NCI-H748 treated with DMSO at 0.1 percent for 48 hours (cell line): ENCODE results near the gene SORCS2.

ENCODE experiments used
- DNase-seq: peaks from one replicate; lab custom pipeline; 2025; lab: John Stamatoyannopoulos, UW

The SORCS2 gene

DNA sequence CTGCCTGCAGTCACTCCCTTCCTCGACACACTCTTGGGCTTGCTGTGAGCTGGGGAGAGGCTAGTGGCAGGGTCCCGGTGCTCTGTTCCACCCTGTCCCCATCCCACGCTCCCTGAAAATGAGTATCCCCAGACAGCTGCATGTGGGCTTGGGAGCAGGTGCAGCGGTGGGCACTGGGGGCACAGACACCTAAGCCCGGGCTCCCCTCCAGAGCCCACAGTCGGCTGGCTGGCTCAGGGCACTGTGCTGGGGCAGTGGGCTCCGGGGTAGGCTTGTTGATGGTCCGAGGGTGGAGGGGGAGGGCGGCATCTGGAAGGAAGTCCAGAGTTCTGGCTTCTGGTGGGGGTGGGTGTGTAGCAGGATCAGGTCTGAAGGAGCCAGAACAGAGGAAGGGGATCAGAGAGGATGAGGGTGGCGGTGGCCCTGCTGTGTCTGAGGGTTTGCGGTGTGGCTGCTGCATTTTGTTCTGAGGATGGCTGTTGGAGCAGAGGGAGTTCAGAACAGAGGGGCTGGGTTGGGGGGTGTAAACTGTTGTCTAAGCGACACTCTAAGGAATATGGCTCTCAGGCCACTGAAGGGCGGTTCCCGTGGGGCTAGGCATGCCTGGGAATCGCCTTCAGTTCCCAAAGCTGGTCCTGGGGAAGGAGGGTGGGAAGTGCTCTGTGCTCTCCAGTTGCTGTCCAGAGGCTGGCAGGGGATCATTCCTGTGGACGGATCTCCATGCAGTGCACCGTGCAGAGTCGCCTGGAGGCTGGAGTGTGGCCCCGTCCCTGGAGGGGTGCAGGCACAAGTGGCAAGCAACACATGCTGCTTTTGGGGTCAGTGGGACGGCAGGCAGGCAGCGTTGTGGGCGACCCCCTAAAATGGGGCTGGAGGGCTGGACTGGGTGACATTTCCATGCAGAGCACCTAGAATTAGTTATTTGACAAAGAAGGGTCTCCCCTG, 114.0 kb downstream of the SORCS2 start:
- no peak for DNase-seq

DNA sequence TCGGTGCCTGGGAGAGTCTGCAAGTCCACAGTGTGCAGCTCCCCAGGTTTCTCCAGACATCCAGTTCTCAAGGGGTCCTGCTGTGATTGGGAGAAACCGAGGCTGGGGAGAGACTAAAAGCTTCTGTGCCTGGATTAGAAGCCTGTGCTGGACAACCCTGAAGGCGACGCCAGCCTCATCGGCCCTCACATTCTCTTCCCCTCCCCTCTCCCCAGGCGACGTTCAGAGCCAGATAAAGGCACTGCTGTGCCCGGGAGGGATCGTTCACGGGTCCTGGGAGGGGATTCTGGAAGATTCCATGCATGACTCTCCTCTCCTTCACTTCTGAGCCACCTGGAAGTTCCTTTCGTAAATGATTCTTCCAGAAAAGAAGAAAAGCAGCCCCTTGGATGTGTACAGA, 114.6 kb downstream of the SORCS2 start:
- DNase-seq = no peak

DNA sequence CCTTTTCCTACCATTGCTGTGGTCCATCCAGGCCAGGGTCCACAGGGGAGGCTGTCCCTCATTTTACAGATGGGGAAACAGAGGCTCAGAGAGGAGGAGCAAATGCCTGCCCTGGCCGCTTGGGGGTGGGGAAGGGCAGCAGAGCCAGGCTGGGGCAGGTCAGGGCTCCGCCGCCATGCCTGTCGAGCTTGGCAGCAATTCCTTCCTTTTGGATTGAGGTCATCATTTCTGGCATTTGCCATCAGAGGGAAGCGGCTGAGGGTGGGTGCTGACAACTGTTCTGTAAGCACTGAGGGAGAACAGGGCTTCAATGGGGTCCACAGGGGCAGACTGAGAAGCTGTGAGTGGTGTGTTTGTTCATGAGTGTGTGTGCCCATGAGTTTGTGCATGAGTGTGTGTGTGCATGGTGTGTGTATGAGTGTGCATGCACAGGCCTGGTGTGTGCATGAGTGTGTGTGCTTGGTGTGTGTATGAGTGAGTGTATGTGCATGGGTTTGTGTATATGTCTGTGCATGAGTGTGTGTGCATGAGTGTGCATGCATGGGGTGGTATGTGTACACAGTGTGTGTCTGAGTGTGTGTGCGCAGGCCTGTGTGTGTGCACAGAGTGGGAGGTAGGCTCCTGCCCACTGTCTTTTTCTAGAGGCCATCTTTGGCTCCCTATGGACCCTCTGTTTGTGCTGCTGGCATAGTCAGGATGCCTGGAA, 115.2 kb downstream of the SORCS2 start:
- DNase-seq = no peak

DNA sequence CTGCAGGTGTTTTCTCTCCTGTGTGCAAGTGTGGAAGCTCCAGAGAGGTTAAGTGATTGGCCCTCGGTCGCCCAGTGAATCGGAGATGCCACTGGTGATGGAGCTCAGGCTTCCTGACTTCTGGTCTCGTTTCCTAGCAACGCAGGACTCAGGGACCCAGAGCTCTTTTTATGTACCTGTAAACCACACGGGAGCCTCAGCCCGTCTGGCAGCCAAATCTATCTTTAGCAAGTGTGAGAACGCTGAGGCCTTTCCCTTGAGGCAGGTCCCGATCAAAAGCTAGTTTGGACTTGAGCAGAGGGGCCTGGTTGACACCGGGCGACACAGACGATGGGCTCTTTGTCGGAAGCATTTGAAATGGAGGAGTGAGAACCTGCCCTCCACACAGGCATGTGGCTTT, 116.8 kb downstream of the SORCS2 start:
- DNase-seq = no peak

DNA sequence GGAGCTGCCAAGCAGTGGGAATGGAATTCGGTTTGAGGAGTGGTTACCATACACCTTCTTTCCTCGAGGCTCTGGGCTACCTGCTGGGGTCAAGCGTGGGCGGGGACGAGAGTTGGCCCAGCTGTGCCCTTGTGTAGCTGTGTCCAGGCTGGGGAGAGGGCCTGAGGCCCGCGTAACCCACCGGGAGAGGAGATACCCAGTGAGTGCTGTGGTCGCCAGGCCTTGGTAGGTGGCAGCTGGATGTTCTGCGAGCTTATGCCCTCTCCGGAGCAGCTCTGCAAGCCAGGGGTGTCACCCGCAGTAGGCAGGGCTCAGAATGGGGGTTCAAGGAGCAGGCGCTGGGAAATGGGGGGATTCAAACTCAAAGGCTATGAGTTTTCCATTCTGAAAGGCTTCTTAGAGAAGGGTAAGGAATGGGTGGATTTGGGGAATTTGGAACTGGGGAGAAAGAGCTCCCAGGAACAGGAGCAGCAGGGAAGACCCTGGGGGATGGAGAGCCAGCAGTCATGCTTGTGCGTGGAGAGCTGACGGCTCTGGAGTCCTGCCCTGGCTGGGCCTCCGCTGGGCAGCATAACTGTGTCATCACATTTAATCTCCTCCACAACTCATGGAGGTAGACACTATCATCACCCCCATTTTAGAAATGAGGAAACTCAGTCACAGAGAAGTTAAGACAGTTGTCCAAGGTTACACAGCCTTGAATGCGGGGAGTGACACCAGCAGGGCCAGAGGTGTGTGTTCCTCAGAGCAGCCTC, 117.5 kb downstream of the SORCS2 start:
- DNase-seq = no peak

DNA sequence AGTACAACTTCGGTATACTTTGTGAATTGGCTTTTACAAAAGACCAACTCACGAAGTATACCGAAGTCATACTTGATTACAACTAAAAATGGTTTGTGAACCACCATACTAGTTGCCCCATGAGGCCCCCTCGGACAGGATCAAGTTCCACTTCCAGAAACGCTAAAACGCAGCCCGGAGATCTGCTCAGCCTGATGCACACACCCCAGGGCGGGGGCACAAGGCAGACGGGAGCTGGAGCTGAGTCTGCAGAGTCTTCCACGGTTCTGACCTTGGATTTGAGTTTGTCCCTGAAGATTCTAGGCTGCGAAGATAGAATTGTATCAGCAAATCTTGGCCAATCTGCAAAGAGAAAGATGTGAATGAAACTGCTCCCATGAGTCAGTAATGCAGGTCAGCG, 118.1 kb downstream of the SORCS2 start:
- DNase-seq = no peak

DNA sequence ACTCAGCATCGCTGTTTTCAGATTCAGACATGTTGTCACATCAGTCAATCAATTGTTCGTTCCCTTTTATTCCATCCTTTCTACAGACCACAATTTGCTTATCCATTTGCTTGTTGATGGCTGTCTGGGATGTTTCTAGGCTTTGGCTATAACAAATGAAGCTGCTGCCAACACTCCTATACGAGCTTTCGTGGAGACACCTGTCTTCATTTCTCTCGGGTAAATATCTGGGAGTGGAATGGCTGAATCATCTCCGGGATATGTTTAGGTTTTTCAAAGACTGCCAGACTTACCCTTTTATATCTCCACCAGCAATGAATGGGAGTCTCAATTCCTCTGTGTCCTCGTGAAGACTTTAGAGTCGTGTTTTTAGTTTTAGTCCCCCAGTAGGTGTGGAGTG, 118.9 kb downstream of the SORCS2 start:
- DNase-seq = no peak

DNA sequence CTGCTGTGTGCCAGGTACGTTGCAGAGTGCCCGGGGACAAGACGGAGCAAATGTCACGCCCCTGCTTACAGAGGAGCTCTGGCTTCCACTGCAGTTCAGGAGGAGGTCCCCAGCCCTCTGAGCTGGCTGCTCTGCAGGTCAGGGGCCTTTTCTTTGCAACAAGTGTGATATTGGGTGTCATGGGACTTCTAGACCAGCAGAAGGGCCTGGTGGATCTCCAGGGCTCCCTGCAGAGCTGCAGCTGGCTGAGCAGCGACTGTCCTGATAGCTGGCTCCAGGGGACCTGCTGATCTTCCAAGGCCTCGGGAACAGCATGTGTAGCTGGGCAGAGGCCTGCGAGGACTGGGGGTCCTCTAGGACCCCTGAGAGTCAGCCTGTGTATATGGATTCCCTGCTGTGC, 120.4 kb downstream of the SORCS2 start:
- DNase-seq = no peak

DNA sequence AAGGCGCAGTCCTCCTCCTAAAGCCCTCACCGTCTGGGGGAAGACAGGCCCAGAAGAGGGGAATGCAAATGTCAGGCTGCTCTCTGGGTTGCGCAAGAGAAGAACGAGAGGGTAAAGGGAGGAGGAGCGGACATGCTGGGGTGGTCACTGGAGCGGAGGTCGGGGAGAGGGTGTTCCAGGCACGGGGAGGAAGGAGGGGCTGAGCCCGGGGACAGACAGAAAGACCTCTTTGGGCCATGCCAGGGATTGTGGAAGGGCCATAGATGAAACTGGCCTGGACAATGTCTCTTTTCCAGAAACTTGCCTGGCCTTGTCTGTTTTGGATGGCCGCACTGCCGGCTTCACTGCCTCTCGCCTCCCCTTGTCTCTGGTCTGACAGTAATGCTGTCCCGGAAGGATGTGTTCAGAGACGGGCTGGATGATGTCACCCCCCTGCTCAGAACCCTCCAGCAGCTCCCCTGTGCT, 121.0 kb downstream of the SORCS2 start:
- DNase-seq = no peak

DNA sequence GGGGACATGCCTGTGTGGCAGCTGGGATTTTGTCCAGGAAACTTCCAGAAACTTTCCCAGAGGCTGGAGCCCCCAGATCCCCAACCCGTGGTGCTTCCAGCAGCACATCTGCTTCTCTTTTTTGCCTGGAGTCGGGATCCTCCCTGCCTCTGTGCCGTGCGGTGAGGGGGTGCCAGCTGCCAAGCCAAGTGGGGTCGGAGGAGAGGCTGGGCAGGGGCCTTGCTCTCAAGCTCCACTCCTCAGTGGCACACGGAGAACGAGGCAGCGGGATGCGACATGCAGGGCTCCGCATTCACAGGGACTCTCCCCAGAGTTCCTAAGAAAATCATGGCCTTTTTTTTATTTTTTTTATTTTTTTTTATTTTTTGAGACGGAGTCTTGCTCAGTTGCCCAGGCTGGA, 121.7 kb downstream of the SORCS2 start:
- DNase-seq = no peak

DNA sequence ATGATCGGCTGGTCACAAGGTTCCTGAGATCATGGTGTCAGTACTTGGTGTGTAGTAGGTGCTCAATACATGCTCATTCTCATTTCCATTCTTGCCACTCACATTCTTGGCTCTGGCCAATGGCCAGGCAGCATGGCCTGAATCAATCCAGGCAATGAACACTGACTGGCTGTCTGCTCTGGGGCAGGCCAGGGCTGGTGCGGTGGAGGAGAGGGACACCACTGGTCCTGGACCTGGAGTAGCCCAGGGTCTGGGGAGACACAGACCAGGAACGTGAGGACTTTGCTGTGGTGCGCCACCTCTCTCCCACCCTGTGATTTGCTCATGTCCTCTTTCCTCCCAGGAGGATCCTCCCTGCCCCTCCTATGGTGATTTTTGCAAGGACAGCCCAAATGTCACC, 122.9 kb downstream of the SORCS2 start:
- DNase-seq = no peak

DNA sequence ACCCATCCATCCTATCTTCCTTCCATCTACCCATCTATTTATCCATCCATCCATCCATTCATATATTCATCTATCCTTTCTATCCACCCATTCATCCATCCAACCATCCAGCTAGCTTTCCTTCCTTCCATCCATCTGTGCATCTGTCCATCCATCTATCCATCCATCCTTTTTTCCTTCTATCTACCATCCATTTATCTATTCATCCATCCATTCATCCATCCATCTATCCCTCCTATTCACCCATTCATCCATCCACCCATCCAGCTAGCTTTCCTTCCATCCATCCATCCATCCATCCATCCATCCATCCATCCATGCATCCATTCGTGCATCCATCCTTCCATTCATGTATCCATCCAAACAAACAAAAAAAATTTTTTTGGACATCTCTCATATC, 123.6 kb downstream of the SORCS2 start:
- no peak for DNase-seq

DNA sequence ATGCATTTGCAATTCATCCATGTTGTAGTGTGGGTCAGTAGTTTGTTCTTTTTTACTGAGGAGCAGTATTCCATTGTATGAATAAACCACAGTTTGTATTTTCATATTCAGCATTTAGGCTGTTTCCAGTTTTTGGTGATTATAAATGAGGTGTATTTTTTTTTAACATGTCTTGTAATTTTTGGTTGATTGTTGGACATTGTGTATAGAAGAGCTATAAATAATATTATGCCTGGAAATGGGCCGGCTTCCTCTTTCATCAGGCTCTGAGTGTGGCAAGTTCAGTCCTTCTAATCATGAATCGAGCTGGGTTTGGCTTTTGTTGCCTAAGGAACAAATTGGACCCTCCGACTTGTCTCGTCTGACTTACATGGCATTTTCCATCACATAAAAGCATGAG, 126.7 kb downstream of the SORCS2 start:
- no peak for DNase-seq

DNA sequence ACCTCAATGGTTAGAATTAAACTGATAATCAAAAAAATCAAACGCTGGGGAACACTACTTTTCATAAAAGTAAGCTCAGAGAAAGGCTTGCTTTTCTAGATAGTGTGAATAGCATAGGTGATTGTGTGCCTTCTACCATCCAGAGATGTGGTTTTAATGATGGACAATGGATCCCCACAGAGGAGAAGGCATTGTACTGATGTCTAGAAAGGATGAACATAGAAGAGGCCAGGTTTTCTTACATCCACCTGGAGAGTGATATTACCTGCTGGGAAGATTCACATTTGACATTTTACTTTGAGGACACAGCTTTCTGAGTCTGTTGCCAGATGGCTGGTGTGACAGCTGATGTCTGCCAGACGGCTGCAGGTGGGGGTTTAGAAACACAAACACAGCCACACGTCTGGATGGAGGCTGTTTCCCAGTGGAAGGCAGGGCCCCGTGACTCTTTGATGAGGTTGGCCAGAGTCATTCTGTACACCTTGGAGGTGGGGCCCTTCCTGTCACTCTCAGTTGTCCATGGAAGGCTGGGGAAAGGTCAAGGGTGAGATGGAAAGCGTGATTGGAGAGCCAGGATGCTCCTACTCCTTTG, 128.0 kb downstream of the SORCS2 start:
- DNase-seq = no peak

DNA sequence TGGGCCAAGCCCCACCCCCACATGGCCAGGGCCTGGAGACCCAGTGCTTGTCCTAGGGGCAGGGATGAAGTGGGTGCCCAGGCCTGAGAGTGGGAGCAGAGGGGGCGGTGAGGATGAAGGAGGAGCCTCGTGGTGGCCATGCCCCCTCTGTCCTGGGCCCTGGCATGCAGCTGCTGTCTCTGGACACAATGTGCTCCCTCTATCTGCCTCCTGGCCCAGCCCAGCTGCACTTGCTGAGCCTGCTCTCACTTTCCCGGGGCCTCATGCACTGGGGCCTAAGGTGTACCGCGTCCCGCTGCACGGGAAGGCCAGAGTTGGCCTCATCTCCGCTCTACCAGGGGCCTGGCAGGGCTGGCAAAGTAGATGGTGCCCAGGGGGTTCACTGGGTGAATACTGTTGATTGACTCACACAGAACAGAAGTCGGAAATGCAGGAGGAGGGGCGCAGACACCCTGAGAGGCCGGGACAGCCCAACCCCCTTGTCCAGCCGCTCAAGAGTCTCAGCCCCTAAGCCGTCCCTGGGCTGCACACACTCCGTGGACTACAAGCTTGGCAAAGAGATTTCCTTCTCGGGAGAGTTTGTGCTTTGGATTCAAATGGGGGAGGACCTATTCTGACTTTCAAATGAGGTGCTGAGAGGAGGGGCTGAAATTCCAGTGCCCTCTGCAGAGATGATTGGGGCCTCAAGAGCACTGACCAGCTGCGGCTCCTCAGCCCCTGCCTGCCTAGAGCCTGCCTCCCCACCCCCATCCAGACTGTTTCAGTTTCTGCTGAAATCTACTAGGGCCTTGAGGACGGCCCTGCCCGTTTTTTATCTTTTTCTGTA, 130.0 kb downstream of the SORCS2 start:
- DNase-seq = no peak

DNA sequence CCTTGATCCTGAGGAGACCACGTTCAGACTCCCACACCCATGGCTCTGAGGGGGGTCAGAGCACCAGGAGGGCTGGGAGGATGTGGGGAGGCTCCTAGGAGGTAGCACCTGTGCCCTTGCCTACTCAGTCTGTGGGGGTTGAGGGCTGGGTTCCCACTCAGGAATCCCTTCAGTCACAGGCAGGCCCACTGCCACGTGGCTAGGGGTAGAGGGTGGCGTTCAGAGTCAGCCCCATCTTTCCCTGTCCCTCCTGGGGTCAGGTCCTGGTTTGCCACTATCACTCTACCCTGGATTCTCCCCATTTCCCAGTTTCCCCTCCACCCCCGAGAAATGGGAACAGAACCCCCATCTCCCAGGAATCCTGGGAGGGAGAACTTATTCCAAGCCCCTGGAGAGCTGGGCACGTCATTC, 131.1 kb downstream of the SORCS2 start:
- DNase-seq = no peak

DNA sequence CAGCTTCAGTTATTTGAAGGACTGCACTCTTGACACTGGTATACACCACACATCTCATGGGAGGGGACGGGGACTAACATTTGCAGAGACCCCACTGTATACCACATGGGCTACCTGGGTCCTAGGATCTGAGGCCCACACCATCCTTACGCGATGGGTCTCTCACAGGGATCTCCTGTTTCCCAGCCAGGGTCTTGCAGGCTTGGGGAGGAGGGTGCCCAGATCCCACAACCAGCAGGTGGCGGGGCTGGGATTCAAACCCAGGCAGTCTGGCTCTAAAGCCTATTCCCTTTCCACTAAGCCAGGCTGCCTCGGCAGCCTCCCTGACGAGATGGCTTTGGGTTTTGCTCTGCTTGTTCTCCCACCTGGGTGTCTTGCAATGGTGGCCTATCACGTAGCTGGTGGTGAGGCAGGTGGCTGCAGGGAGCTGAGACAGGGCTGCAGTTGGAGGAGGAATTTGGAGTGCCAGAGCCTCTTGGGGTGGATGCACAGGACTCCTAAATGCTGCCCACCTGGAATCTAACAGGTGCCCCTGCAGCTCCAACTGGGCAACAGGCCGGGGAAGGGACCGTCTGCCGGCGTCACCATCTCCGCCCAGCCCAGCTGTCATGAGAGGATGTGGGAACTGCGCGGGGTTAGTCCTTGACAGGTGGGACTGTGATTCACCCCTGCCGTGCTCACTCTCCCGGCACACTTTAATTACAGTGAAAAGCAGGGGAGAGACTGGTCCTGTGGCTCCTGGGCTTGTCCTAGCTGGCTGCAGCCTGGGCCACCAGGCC, 131.7 kb downstream of the SORCS2 start:
- peak; percentile 87 for DNase-seq

DNA sequence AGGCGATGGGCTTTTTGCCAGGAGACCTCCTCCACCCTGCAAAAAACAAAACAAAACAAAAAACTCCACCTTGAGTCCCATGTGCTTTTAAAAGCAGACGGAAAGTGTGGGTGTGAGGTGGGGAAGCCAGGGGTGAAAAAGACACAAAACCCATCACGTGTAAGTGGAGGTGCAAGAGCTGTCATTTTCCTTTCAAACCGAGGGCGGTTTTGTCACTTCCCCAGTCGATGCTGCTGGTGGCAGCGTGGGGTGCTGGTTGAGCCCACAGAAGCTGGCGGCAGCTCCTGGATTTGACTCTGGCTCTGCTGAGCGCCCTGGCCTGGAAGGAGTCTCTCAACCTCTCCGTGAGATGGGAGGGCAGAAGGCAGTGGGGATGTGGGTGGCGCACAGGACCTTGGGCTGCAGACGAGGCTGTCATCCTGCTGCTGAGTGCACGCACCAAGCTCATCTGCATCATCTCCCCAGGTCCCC, 132.3 kb downstream of the SORCS2 start:
- no peak for DNase-seq

DNA sequence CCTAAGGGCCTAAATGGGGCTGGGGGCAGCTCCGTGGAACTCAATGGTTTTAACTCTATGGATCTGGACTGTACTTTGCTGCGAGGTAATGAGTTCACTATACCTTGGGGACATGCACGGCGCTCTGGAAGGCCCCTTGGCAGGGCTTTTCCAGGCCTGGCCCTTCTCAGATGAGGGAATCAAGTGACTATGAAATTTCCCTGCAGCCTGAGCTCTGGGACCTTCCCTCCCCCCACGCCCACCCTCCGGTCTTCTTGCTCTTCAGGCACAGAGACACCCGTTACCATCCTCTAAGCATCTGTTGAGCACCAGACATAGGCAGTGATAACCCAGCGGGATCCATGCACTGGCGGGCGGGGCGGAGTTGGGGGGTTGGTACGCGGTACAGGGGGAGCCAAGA, 133.2 kb downstream of the SORCS2 start:
- DNase-seq = no peak

DNA sequence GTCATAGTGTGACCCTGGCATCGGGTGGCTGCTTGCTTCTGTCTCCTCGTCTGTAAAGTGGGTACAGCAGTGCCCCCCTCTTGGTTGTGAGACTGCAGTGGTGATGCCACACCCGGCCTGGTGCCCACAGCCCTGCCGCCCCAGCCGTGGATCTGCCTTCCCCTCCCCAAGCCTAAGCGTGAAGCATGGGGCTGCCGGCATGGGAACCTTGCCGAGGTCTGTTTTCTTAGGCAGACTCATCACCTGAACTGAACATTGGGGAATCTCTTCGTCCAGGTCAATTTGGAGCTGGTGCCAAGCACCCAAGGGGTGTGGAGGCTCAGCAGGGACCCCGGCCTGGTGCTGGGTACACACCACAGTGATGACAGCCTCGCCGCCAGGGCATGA, 134.0 kb downstream of the SORCS2 start:
- DNase-seq = no peak
